ENCODE results near the gene TMEM61.
"Not testable (repeated sequence)": the region's sequence is repeated elsewhere in the genome, so short reads cannot be mapped to it uniquely, and the experiment has no call there.

Gene TMEM61

GRCh38 chr1:54953846-54954245 is 26.6 kb upstream of the TMEM61 start:
- intact Hi-C loops (cut with DNase I; ENCODE audit: low total_unique reads), result no loop called here
- H3K4me1 ChIP-seq, result peaks cover 0 to 29% (median 16%) of the 10 kb centered on the region in 4 donors
- H3K9me3 ChIP-seq, result no peaks in the 10 kb centered on the region
- DNase-seq, result no peak
- no peak overlapping the region for H3K27ac ChIP-seq
- H3K27me3 ChIP-seq, result no peaks in the 10 kb centered on the region
- H3K36me3 ChIP-seq, result no peaks in the 10 kb centered on the region
- TF ChIP-seq CTCF (IDR thresholded peaks at IDR 0.05), result no peak
- H3K4me3 ChIP-seq, result no peak overlapping the region

- no peaks in the 10 kb centered on the region for H3K36me3 ChIP-seq
- peak overlapping the region; percentile 35 to 53 for H3K27ac ChIP-seq
- H3K4me1 ChIP-seq, result peaks cover 0 to 24% (median 12%) of the 10 kb centered on the region in 4 donors
- H3K4me3 ChIP-seq, result no peak overlapping the region
- no peaks in the 10 kb centered on the region for H3K27me3 ChIP-seq
- TF ChIP-seq CTCF (IDR thresholded peaks at IDR 0.05), result no peak
- DNase-seq, result no peak
- intact Hi-C loops (cut with DNase I; ENCODE audit: low total_unique reads), result no loop called here
- H3K9me3 ChIP-seq, result no peaks in the 10 kb centered on the region
Observed at GRCh38 chr1:54955359-54955758, 25.1 kb upstream of the TMEM61 start.

- no peaks in the 10 kb centered on the region for H3K27me3 ChIP-seq
- no peaks in the 10 kb centered on the region for H3K9me3 ChIP-seq
- TF ChIP-seq CTCF (IDR thresholded peaks at IDR 0.05), result no peak
- DNase-seq, result no peak
- intact Hi-C loops (cut with DNase I; ENCODE audit: low total_unique reads), result no loop called here
- no peaks in the 10 kb centered on the region for H3K36me3 ChIP-seq
- H3K4me3 ChIP-seq, result no peak overlapping the region
- no peak overlapping the region for H3K27ac ChIP-seq
- H3K4me1 ChIP-seq, result peaks cover 0 to 17% (median 3%) of the 10 kb centered on the region in 4 donors
Observed at GRCh38 chr1:54956726-54957125, 23.7 kb upstream of the TMEM61 start.

GRCh38 chr1:54959241-54959640 is 21.2 kb upstream of the TMEM61 start:
- intact Hi-C loops (cut with DNase I; ENCODE audit: low total_unique reads), result no loop called here
- H3K27ac ChIP-seq, result no peak overlapping the region
- no peaks in the 10 kb centered on the region for H3K36me3 ChIP-seq
- no peaks in the 10 kb centered on the region for H3K9me3 ChIP-seq
- no peaks in the 10 kb centered on the region for H3K27me3 ChIP-seq
- TF ChIP-seq CTCF (IDR thresholded peaks at IDR 0.05), result no peak
- peaks cover 0 to 17% (median 3%) of the 10 kb centered on the region in 4 donors for H3K4me1 ChIP-seq
- DNase-seq, result no peak
- no peak overlapping the region for H3K4me3 ChIP-seq

- intact Hi-C loops (cut with DNase I; ENCODE audit: low total_unique reads), result no loop called here
- no peaks in the 10 kb centered on the region for H3K27me3 ChIP-seq
- no peak for TF ChIP-seq CTCF (IDR thresholded peaks at IDR 0.05)
- no peak for DNase-seq
- H3K4me3 ChIP-seq, result no peak overlapping the region
- H3K9me3 ChIP-seq, result no peaks in the 10 kb centered on the region
- no peaks in the 10 kb centered on the region for H3K4me1 ChIP-seq
- no peak overlapping the region for H3K27ac ChIP-seq
- H3K36me3 ChIP-seq, result no peaks in the 10 kb centered on the region
Observed at GRCh38 chr1:54962612-54963395, 17.6 kb upstream of the TMEM61 start.

GRCh38 chr1:54963829-54964228 is 16.6 kb upstream of the TMEM61 start:
- H3K36me3 ChIP-seq; H3K4me1 ChIP-seq; DNase-seq; intact Hi-C loops (cut with DNase I; ENCODE audit: low total_unique reads); H3K27ac ChIP-seq; H3K9me3 ChIP-seq; H3K4me3 ChIP-seq; H3K27me3 ChIP-seq: not testable (repeated sequence)

All from tibial artery (tissue), 4 donors.